Hepatocyte (in vitro differentiated cells): ENCODE measurements around the gene GJC1. TPM values are rescaled to one million over a fixed set of nuclear protein-coding genes. Genes with fewer than 3 reads are reported as not detected.

Experiments used
- DNase-seq: peaks from one replicate; pipeline ENCODE4 v3.0.0-alpha.2; 2016; ENCODE audit warnings: low spot score
- H2AFZ ChIP-seq: fragments of 200-600 bp; sonication (generic); 2 replicates; pipeline ENCODE4 v1.6.0; 2016; ENCODE audit warnings: antibody characterized with exemption, mild to moderate bottlenecking
- H3K27ac ChIP-seq: fragments of 200-600 bp; sonication (generic); 2 replicates; pipeline ENCODE4 v1.5.1; 2016; ENCODE audit warnings: mild to moderate bottlenecking
- H3K27me3 ChIP-seq: fragments of 200-600 bp; sonication (generic); 2 replicates; pipeline ENCODE4 v1.6.1; 2016
- H3K36me3 ChIP-seq: fragments of 200-600 bp; sonication (generic); replicated peaks from 2 replicates; pipeline ENCODE4 v1.5.1; 2016; ENCODE audit warnings: low read depth; ENCODE audit not compliant: insufficient read depth
- H3K4me1 ChIP-seq: fragments of 200-600 bp; sonication (generic); 2 replicates; pipeline ENCODE4 v1.5.1; 2016; ENCODE audit warnings: mild to moderate bottlenecking, moderate library complexity; ENCODE audit not compliant: insufficient read depth
- H3K4me2 ChIP-seq: fragments of 200-600 bp; sonication (generic); 2 replicates; pipeline ENCODE4 v1.6.0; 2016
- H3K4me3 ChIP-seq: fragments of 200-600 bp; sonication (generic); 2 replicates; pipeline ENCODE4 v1.5.1; 2016; ENCODE audit warnings: mild to moderate bottlenecking
- H3K79me2 ChIP-seq: fragments of 200-600 bp; sonication (generic); 2 replicates; pipeline ENCODE4 v1.6.0; 2017; ENCODE audit warnings: mild to moderate bottlenecking
- H3K9me2 ChIP-seq: fragments of 200-600 bp; sonication (generic); replicated peaks from 2 replicates; pipeline ENCODE4 v1.6.0; 2017; ENCODE audit warnings: mild to moderate bottlenecking; ENCODE audit not compliant: insufficient read depth
- H3K9me3 ChIP-seq: fragments of 200-600 bp; sonication (generic); 2 replicates; pipeline ENCODE4 v1.5.1; 2016; ENCODE audit warnings: low read depth, mild to moderate bottlenecking
- H4K20me1 ChIP-seq: fragments of 200-600 bp; sonication (generic); 2 replicates; pipeline ENCODE4 v1.6.0; 2016; ENCODE audit warnings: mild to moderate bottlenecking; ENCODE audit not compliant: insufficient read depth, poor library complexity, severe bottlenecking
- CTCF ChIP-seq: fragments of 200-600 bp; sonication (generic); IDR thresholded peaks from 2 replicates; pipeline ENCODE4 v1.5.1; 2016; ENCODE audit warnings: antibody characterized with exemption, mild to moderate bottlenecking; ENCODE audit not compliant: poor library complexity
- EZH2 ChIP-seq: fragments of 200-600 bp; sonication (generic); IDR thresholded peaks from 2 replicates; pipeline ENCODE4 v1.6.1; 2016; ENCODE audit warnings: antibody characterized with exemption, mild to moderate bottlenecking, borderline replicate concordance
- EZH2phosphoT487 ChIP-seq: fragments of 200-600 bp; sonication (generic); IDR thresholded peaks from one replicate; pipeline ENCODE4 v1.6.1; 2018; ENCODE audit warnings: antibody characterized with exemption, mild to moderate bottlenecking, low read depth, moderate library complexity; ENCODE audit not compliant: unreplicated experiment, severe bottlenecking
- WGBS: methylation state at CpG from one replicate; pipeline ENCODE4 v1.1.6; 2016; ENCODE audit warnings: low lambda C conversion rate; ENCODE audit errors: missing lambda C conversion rate; 5-methylcytosine and 5-hydroxymethylcytosine counted together
- polyA plus RNA-seq: library from polyadenylated mRNA; unstranded; fragments of >200 nt; fragmentation: Nextera tagmentation; extraction: Ambion mirVana; gene quantifications from 2 replicates; pipeline ENCODE4 v1.2.1, GENCODE V29; 2016
- total RNA-seq: library from RNA; depleted of rRNA; stranded (reverse); fragments of >200 nt; gene quantifications from 2 replicates; pipeline ENCODE4 v1.2.3, GENCODE V29; 2014

The GJC1 gene
- total and polyA plus RNA-seq, 2 experiments from 2014 or later = 7.5 to 11.4 TPM

DNA sequence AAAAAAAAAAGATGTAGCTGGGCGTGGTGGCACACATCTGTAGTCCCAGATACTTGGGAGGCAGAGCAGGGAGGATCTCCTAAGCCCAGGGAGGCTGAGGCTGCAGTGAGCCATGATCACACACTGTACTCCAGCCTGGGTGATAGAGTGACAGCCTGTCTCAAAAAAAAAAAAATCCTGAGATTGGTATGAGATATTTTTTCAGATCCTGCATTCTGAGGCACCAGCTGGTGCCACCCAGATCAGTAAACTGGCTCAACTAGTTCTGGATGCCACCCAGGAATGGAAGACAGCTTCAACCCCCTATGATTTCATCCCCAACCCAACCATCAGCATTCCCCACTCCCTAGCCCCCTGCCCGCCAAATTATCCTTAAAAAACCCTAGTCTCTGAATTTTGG, 7.1 kb upstream of the GJC1 start:
- TF ChIP-seq EZH2 = no peak
- TF ChIP-seq CTCF = no peak
- no peak for TF ChIP-seq EZH2phosphoT487
- H2AFZ ChIP-seq = no peak overlapping the region
- H3K4me3 ChIP-seq = no peak overlapping the region
- no peak for DNase-seq
- H3K27me3 ChIP-seq = no peaks in the 10 kb centered on the region
- H3K4me1 ChIP-seq = no peaks in the 10 kb centered on the region
- H3K9me3 ChIP-seq = no peaks in the 10 kb centered on the region
- H3K27ac ChIP-seq = no peak overlapping the region
- no peaks in the 10 kb centered on the region for H3K36me3 ChIP-seq
- no peaks in the 10 kb centered on the region for H3K9me2 ChIP-seq
- H3K79me2 ChIP-seq = no peaks in the 10 kb centered on the region
- no peak overlapping the region for H3K4me2 ChIP-seq
- H4K20me1 ChIP-seq = no peaks in the 10 kb centered on the region
- 87% methylated on average over 2 of the region's 2 CpGs for WGBS

- no peak overlapping the region for H3K27ac ChIP-seq
- no peaks in the 10 kb centered on the region for H3K9me2 ChIP-seq
- H3K79me2 ChIP-seq = peaks cover 14% of the 10 kb centered on the region
- no peak overlapping the region for H3K4me2 ChIP-seq
- no peak for DNase-seq
- peaks cover 3% of the 10 kb centered on the region for H4K20me1 ChIP-seq
- H3K27me3 ChIP-seq = peaks cover 4% of the 10 kb centered on the region
- no peak overlapping the region for H2AFZ ChIP-seq
- no peaks in the 10 kb centered on the region for H3K36me3 ChIP-seq
- WGBS = 60% methylated on average over 5 of the region's 5 CpGs
- H3K4me3 ChIP-seq = no peak overlapping the region
- TF ChIP-seq EZH2phosphoT487 = no peak
- TF ChIP-seq EZH2 = no peak
- no peak for TF ChIP-seq CTCF
- H3K9me3 ChIP-seq = no peaks in the 10 kb centered on the region
- H3K4me1 ChIP-seq = peaks cover 5% of the 10 kb centered on the region
Observed at GRCh38 chr17:44832805-44833204, 2.7 kb upstream of the GJC1 start.

DNA sequence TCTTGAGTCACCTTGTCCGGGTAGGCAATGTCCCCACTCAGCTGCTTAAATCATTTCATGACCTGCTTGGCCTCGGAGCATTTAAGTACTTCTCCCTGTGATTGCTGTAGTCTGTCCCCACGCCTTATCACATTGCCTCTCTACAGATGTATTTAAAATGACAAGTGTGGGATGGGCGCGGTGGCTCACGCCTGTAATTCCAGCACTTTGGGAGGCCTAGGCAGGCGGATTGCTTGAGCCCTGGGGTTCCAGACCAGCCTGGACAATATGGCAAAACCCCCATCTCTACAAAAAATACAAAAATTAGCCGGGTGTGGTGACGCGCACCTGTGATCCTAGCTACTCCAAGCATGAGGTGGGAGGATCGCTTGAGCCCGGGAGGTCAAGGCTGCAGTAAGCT, 1.3 kb upstream of the GJC1 start:
- Histone ChIP-seq H3K27me3 (peaks cover 12% of the 10 kb centered on the region), H3K4me2 (no peak overlapping the region)

More for the DNA sequence above, 1.3 kb upstream of the GJC1 start:
- Histone ChIP-seq H3K36me3 (no peaks in the 10 kb centered on the region), H2AFZ (no peak overlapping the region), H3K4me3 (no peak overlapping the region), H3K4me1 (peaks cover 6% of the 10 kb centered on the region), H4K20me1 (peaks cover 12% of the 10 kb centered on the region), H3K27ac (no peak overlapping the region), H3K9me3 (no peaks in the 10 kb centered on the region), H3K9me2 (no peaks in the 10 kb centered on the region), H3K79me2 (peaks cover 29% of the 10 kb centered on the region)
- WGBS = 82% methylated on average over 12 of the region's 12 CpGs
- DNase-seq = no peak
- TF ChIP-seq CTCF = no peak
- no peak for TF ChIP-seq EZH2phosphoT487
- no peak for TF ChIP-seq EZH2
